A549 (cell line): ENCODE data around the gene PLEKHA7. TPM values are rescaled to one million over a fixed set of nuclear protein-coding genes. Genes with fewer than 3 reads are reported as not detected.

Source experiments
- ATAC-seq, 2 experiments: fragments of 200-7000 bp in 1 of 2; fragments of >200 bp in 1 of 2; cut with Nextera tagmentation in 1 of 2; cut with Tn5 transposase in 1 of 2; 3 replicates each; pipeline versions ENCODE4 v1.8.0 to v1.9.1; 2018 to 2020; ENCODE audit warnings: mild to moderate bottlenecking in 1 of 2, moderate library complexity in 1 of 2
- CTCF ChIA-PET: fragments of 300-600 bp; sonication (Branson Sonifier 250); formaldehyde crosslinking; extraction: SDS; loops from one replicate; lab custom pipeline; 2021; ENCODE audit warnings: antibody characterized with exemption, inconsistent platforms; lab: Yijun Ruan, JAX
- POLR2A ChIA-PET: fragments of 350-600 bp; formaldehyde crosslinking; extraction: SDS; loops from one replicate; lab custom pipeline; 2021; ENCODE audit warnings: antibody characterized with exemption, inconsistent platforms; lab: Yijun Ruan, JAX
- DNase-seq, 2 experiments: peaks; one replicate each; pipeline versions ENCODE4 v3.0.0 to v3.0.0-alpha.2; 2011 to 2016; ENCODE audit warnings: low read depth in 1 of 2, low spot score in 1 of 2
- FAIRE-seq: peaks from 2 replicates; lab custom pipeline; 2011; peaks lifted over from hg19 to GRCh38; lab: Jason Lieb, UNC
- H3K27ac ChIP-seq, 2 experiments: fragments of >200 bp; sonication (Bioruptor Twin); formaldehyde crosslinking; 3 replicates each; pipeline ENCODE4 v1.5.1; 2016 to 2017
- H3K4me1 ChIP-seq: fragments of >200 bp; sonication (Bioruptor Twin); formaldehyde crosslinking; 3 replicates; pipeline ENCODE4 v1.6.1; 2016
- H3K4me2 ChIP-seq: fragments of >200 bp; sonication (Bioruptor Twin); formaldehyde crosslinking; 3 replicates; pipeline ENCODE4 v1.6.1; 2016
- H3K4me3 ChIP-seq: fragments of >200 bp; sonication (Bioruptor Twin); formaldehyde crosslinking; 3 replicates; pipeline ENCODE4 v1.5.1; 2016
- H3K9me3 ChIP-seq: fragments of >200 bp; sonication (Bioruptor Twin); formaldehyde crosslinking; 3 replicates; pipeline ENCODE4 v1.6.1; 2016
- BHLHE40 ChIP-seq: IDR thresholded peaks from 2 replicates; pipeline ENCODE4 v1.6.1; 2012; ENCODE audit warnings: low read depth, low read length, inconsistent platforms
- CBX8 ChIP-seq: fragments of 200-600 bp; sonication (generic); IDR thresholded peaks from 2 replicates; pipeline ENCODE4 v1.6.1; 2016
- CEBPB ChIP-seq, 2 experiments: fragments of >200 bp in 1 of 2; sonication (Bioruptor Twin) in 1 of 2; formaldehyde crosslinking in 1 of 2; IDR thresholded peaks; 2 replicates each; pipeline ENCODE4 v1.6.1; 2012 to 2016
- EHF ChIP-seq: fragments of 250-450 bp; sonication (Bioruptor Pico); IDR thresholded peaks from 2 replicates; pipeline ENCODE4 v1.5.0; 2020; ENCODE audit warnings: mild to moderate bottlenecking
- FOXS1 ChIP-seq: fragments of 250-450 bp; sonication (Bioruptor Pico); IDR thresholded peaks from 2 replicates; pipeline ENCODE4 v1.5.0; 2020; ENCODE audit warnings: mild to moderate bottlenecking, moderate library complexity
- GATA3 ChIP-seq: IDR thresholded peaks from 2 replicates; pipeline ENCODE4 v1.6.1; 2012; ENCODE audit warnings: borderline replicate concordance
- HEYL ChIP-seq: fragments of 250-450 bp; sonication (Bioruptor Pico); IDR thresholded peaks from 2 replicates; pipeline ENCODE4 v1.8.0; 2021; ENCODE audit warnings: mild to moderate bottlenecking, moderate library complexity
- NFE2L2 ChIP-seq: fragments of 150-350 bp; conservative IDR thresholded peaks from 2 replicates; pipeline ENCODE4 v1.6.1; 2014; ENCODE audit warnings: low read length
- POLR2A ChIP-seq: IDR thresholded peaks from 2 replicates; pipeline ENCODE4 v1.6.1; 2012; ENCODE audit warnings: mild to moderate bottlenecking, low read length
- RCOR1 ChIP-seq: fragments of 150-350 bp; IDR thresholded peaks from 2 replicates; pipeline ENCODE4 v1.6.1; 2014; ENCODE audit warnings: antibody characterized with exemption, low read length, low read depth
- RFX5 ChIP-seq: fragments of 450-650 bp; IDR thresholded peaks from 2 replicates; pipeline ENCODE4 v1.7.1; 2014; ENCODE audit warnings: antibody characterized with exemption, mild to moderate bottlenecking, moderate library complexity
- whole genome bisulfite sequencing: methylation state at CpG from one replicate; pipeline ENCODE4 v1.1.6; 2017; ENCODE audit errors: missing lambda C conversion rate; 5-methylcytosine and 5-hydroxymethylcytosine counted together
- polyA plus RNA-seq, 4 experiments: library from polyadenylated mRNA; depleted of rRNA in 3 of 4; stranded (reverse); fragments of >200 nt; fragmentation: RNase III in 1 of 4; extraction: RNeasy Plus Mini Kit Qiagen cat#74134 plus additional on column Dnase treatment in 1 of 4; gene quantifications; 2 replicates in 3 of 4; 3 replicates in 1 of 4; pipeline ENCODE4 v1.2.3, GENCODE V29; 2011 to 2017
- TF ChIP-seq, protein P1 (sequence below): fragments of 250-450 bp; sonication (Bioruptor Pico); IDR thresholded peaks from 2 replicates; pipeline ENCODE4 v1.5.0; 2020; ENCODE audit warnings: low read depth, mild to moderate bottlenecking, moderate library complexity
- TF ChIP-seq, protein P2 (sequence below): fragments of 250-450 bp; sonication (Bioruptor Pico); IDR thresholded peaks from 2 replicates; pipeline ENCODE4 v1.5.0; 2021; ENCODE audit warnings: mild to moderate bottlenecking, moderate library complexity, borderline replicate concordance
- TF ChIP-seq, protein P3 (sequence below): IDR thresholded peaks from 2 replicates; pipeline ENCODE4 v1.6.1; 2012; ENCODE audit warnings: low read depth, borderline replicate concordance
- TF ChIP-seq, protein P4 (sequence below): IDR thresholded peaks from 2 replicates; pipeline ENCODE4 v1.6.1; 2012

Gene PLEKHA7
- polyA plus RNA-seq, 2 of the 4 experiments (the other 2 are of a cell fraction) = 8.7 to 13.8 TPM

DNA sequence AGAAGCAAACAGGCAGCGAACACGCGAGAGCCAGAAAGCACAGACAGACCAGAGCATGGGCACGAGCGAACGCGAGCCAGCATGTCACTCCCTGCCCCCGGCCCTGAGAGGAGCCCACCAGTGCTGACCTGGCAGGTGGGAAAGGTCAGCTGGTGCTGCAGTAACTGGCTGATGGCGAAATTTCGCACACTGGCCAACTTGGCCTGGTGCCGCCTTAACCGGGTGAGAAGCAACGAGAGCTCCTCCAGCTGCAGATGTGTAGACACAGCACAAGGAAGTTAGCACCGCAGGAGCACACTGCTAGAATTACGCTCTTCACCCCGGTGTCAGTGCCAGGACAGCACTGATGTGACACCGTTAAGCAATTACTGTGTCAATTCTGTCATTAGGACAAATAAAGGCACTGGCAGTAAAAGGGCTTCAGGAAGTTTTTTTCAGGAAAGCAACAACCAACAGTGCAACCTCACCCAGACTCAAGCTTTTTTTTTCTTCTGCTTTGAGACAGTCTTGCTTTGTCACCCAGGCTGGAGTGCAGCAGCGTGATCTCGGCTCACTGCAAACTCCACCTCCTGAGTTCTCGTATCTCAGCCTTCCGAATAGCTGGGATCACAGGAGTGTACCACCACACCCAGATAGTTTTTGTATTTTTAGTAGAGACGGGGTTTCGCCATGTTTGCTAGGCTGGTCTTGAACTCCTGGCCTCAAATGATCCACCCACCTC lies 199.0 kb downstream of the PLEKHA7 start (continued):
- TF ChIP-seq, protein P1, sequence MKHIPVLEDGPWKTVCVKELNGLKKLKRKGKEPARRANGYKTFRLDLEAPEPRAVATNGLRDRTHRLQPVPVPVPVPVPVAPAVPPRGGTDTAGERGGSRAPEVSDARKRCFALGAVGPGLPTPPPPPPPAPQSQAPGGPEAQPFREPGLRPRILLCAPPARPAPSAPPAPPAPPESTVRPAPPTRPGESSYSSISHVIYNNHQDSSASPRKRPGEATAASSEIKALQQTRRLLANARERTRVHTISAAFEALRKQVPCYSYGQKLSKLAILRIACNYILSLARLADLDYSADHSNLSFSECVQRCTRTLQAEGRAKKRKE (CRISPR knock-in tag) = no peak
- TF ChIP-seq RFX5 (no peak), GATA3 (no peak), CEBPB (IDR thresholded peaks at IDR 0.05) (no peak)
- TF ChIP-seq, protein P2, sequence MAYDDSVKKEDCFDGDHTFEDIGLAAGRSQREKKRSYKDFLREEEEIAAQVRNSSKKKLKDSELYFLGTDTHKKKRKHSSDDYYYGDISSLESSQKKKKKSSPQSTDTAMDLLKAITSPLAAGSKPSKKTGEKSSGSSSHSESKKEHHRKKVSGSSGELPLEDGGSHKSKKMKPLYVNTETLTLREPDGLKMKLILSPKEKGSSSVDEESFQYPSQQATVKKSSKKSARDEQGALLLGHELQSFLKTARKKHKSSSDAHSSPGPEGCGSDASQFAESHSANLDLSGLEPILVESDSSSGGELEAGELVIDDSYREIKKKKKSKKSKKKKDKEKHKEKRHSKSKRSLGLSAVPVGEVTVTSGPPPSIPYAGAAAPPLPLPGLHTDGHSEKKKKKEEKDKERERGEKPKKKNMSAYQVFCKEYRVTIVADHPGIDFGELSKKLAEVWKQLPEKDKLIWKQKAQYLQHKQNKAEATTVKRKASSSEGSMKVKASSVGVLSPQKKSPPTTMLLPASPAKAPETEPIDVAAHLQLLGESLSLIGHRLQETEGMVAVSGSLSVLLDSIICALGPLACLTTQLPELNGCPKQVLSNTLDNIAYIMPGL (CRISPR knock-in tag) = no peak

DNA sequence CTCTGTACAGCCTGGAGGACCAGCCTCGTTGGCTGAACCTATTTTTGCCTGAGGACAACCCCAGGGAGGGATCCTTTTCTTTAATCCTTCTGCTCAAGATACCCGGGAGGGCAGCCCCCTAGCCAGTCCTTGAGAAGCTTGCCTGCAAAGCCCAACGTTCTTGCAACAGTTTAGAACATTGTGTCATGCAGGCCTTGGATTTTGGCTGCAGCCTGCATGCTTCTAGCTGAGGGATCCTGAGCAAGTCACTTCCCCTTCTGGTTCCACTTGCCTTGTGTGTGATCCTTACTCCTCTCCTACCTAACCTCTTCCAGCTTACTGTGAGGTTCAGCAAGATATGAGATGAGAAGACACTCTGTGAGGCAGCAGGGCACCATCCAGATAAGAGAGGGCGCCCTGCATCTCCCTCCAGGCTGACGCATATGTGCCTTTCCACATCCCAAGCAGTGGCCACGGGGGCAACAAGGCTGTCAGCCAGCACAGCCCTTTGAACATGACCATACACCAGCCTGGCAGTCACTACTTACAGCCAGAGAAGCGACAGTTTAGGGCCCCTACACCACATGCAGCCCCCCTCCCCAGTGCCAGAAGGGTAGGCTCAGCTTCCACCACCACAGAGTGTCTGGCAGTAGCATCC lies 199.7 kb downstream of the PLEKHA7 start:
- CTCF ChIA-PET = interaction anchor here (0.7 to 6.2 kb wide), 7 partner anchors 13 to 249 kb away, joined by 3 to 56 read pairs (median 3); no protein-coding TSS in a partner anchor
- Histone ChIP-seq H3K27ac (no peak overlapping the region), H3K4me3 (no peak overlapping the region), H3K4me1 (peaks cover 14% of the 10 kb centered on the region), H3K4me2 (no peak overlapping the region), H3K9me3 (no peaks in the 10 kb centered on the region)
- WGBS = 83% methylated on average over 7 of the region's 7 CpGs
- DNase-seq = no peak
- FAIRE-seq = no peak
- no peak for ATAC-seq
- POLR2A ChIA-PET = no interaction called here
- TF ChIP-seq, protein P3, sequence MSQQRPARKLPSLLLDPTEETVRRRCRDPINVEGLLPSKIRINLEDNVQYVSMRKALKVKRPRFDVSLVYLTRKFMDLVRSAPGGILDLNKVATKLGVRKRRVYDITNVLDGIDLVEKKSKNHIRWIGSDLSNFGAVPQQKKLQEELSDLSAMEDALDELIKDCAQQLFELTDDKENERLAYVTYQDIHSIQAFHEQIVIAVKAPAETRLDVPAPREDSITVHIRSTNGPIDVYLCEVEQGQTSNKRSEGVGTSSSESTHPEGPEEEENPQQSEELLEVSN = no peak
- TF ChIP-seq HEYL (CRISPR knock-in tag) = no peak
- TF ChIP-seq NFE2L2 = no peak
- no peak for TF ChIP-seq CBX8
- no peak for TF ChIP-seq BHLHE40
- no peak for TF ChIP-seq FOXS1 (CRISPR knock-in tag)
- no peak for TF ChIP-seq EHF (CRISPR knock-in tag)
- no peak for TF ChIP-seq RCOR1
- TF ChIP-seq, protein P4, sequence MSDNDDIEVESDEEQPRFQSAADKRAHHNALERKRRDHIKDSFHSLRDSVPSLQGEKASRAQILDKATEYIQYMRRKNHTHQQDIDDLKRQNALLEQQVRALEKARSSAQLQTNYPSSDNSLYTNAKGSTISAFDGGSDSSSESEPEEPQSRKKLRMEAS = no peak

DNA sequence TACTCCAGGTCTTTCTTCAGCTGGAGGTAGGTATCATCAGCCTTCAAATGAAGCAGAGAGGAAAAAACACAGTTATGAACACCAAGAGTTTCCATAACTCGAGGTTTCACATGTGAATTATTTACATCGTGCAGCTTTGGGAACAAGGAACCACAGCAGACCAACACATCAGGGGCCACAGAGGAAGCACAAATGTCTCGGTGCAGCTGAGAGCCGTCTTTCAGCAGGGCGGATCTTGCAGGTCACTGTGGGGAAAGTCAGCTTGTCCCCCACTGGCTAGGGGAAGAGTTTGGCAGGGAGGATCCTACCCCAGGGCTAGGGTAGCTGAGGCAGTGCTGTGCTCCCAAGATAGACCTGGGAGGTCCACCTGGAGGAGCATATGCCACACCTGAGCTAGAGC lies 201.1 kb downstream of the PLEKHA7 start:
- peaks cover 4% of the 10 kb centered on the region for H3K4me1 ChIP-seq
- DNase-seq = no peak
- FAIRE-seq = no peak
- H3K4me3 ChIP-seq = no peak overlapping the region
- H3K9me3 ChIP-seq = no peaks in the 10 kb centered on the region
- POLR2A ChIA-PET = no interaction called here
- no peak overlapping the region for H3K4me2 ChIP-seq
- no peak overlapping the region for H3K27ac ChIP-seq
- 85% methylated on average over 5 of the region's 5 CpGs for WGBS
- no peak for TF ChIP-seq POLR2A
- ATAC-seq = no peak
- CTCF ChIA-PET = interaction anchor here (0.9 to 8.5 kb wide), 3 partner anchors 8 to 27 kb away, joined by 3 to 62 read pairs (median 56); no protein-coding TSS in a partner anchor

DNA sequence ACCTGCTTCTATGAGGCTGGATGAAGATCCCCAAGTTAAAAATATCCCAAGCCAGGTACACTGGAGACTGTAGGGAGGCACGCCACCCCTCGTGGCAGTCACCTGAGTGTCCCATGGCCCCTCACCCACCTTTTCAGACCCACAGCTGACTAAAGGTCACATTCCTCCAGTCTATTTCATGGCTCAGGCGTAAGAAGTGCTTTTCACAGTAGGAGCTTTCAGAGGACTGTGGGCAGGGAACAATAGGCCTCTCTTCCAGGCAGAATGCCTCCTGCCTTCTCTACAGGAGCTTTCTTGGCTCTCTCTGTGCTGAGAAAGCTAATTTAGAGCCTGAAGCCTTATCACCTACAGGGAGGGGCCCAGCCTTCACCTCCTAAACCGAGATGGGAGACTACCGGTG lies 201.9 kb downstream of the PLEKHA7 start:
- TF ChIP-seq FOXS1 (CRISPR knock-in tag) = no peak
- 77% methylated on average over 5 of the region's 5 CpGs for WGBS
- ChIA-PET POLR2A (no interaction called here), CTCF (interaction anchor here (3.4 to 8.5 kb wide), 4 partner anchors 9 to 27 kb away, joined by 20 to 62 read pairs (median 38); no protein-coding TSS in a partner anchor)
- DNase-seq (no peak), ATAC-seq (no peak), FAIRE-seq (no peak)
- Histone ChIP-seq H3K4me2 (no peak overlapping the region), H3K4me1 (no peaks in the 10 kb centered on the region), H3K27ac (no peak overlapping the region), H3K9me3 (no peaks in the 10 kb centered on the region), H3K4me3 (no peak overlapping the region)
